HCT116 (cell line): ENCODE data around the gene RMP24.

Experiments
- ATAC-seq: fragments of 200-7000 bp; cut with Tn5 transposase; 2 replicates; pipeline ENCODE4 v1.9.1; 2020; ENCODE audit warnings: mild to moderate bottlenecking, moderate library complexity
- BruUV-seq: library from RNA; stranded (reverse); fragments of 400-500 nt; replicated peaks from 2 replicates; lab custom pipeline; 2021; lab: Mats Ljungman, UMichigan
- CTCF ChIA-PET: fragments of 300-600 bp; sonication (Branson Sonifier 250); formaldehyde crosslinking; loops from one replicate; lab custom pipeline; 2021; ENCODE audit warnings: antibody characterized with exemption; lab: Charles Lee
- POLR2A ChIA-PET: fragments of 300-600, 350-600 bp; sonication (Branson Sonifier 250); formaldehyde crosslinking; loops from one replicate; lab custom pipeline; 2021; ENCODE audit warnings: antibody characterized with exemption; lab: Charles Lee
- RAD21 ChIA-PET, 2 experiments: fragments of 300-600 bp; sonication (Branson Sonifier 250); formaldehyde crosslinking; loops; one replicate each; lab custom pipeline; 2023; ENCODE audit warnings: low total read pairs in 2 of 2; ENCODE audit not compliant: uncharacterized antibody in 2 of 2, unreplicated experiment in 2 of 2, low non-redundant PET in 1 of 2; lab: Charles Lee
- DNase-seq: peaks from one replicate; pipeline ENCODE4 v3.0.0-alpha.2; 2010; ENCODE audit warnings: low read depth, low spot score
- H2AFZ ChIP-seq: fragments of 200-600 bp; shearing (Covaris generic), sonication (generic); 2 replicates; pipeline ENCODE4 v1.6.1; 2017; ENCODE audit warnings: low read depth, mixed run types, mixed read lengths, antibody characterized with exemption, low read length; ENCODE audit not compliant: poor library complexity, severe bottlenecking
- H3K27ac ChIP-seq: 2 replicates; pipeline ENCODE4 v1.5.1; 2012; ENCODE audit warnings: low read depth, low read length
- H3K27me3 ChIP-seq: fragments of 200-600 bp; sonication (generic); 2 replicates; pipeline ENCODE4 v1.6.1; 2016; ENCODE audit warnings: mixed run types, low read length, mixed read lengths; ENCODE audit not compliant: insufficient read depth
- H3K36me3 ChIP-seq, 2 experiments: fragments of 200-500 bp in 1 of 2; fragments of 200-600 bp in 1 of 2; sonication (Bioruptor generic) in 1 of 2; sonication (generic) in 1 of 2; 2 replicates each; pipeline versions ENCODE4 v1.5.1 to v1.6.1; 2014 to 2016; ENCODE audit warnings: low read length in 2 of 2, inconsistent platforms in 1 of 2, mixed read lengths in 1 of 2, mixed run types in 1 of 2; ENCODE audit not compliant: insufficient read depth in 2 of 2, control insufficient read depth in 1 of 2
- H3K4me1 ChIP-seq, 2 experiments: fragments of 200-600 bp in 1 of 2; sonication (generic) in 1 of 2; 2 replicates each; pipeline versions ENCODE4 v1.5.1 to v1.6.1; 2012 to 2017; ENCODE audit warnings: low read length in 2 of 2, inconsistent platforms in 1 of 2, mild to moderate bottlenecking in 1 of 2, mixed read lengths in 1 of 2, mixed run types in 1 of 2, moderate library complexity in 1 of 2; ENCODE audit not compliant: insufficient read depth in 2 of 2, control insufficient read depth in 1 of 2
- H3K4me2 ChIP-seq: fragments of 200-600 bp; sonication (generic); 2 replicates; pipeline ENCODE4 v1.6.1; 2017; ENCODE audit warnings: mixed run types, low read length, mixed read lengths
- H3K4me3 ChIP-seq, 2 experiments: fragments of 200-600 bp in 1 of 2; sonication (generic) in 1 of 2; replicated peaks in 1 of 2; 2 replicates each; pipeline ENCODE4 v1.5.1; 2011 to 2016; ENCODE audit warnings: low read length in 2 of 2, control low read depth in 1 of 2, low read depth in 1 of 2, mild to moderate bottlenecking in 1 of 2, mixed read lengths in 1 of 2, mixed run types in 1 of 2
- H3K79me2 ChIP-seq: fragments of 200-600 bp; sonication (generic); 2 replicates; pipeline ENCODE4 v1.6.1; 2017; ENCODE audit warnings: mild to moderate bottlenecking, mixed run types, low read length, moderate library complexity, mixed read lengths; ENCODE audit not compliant: insufficient read depth
- H3K9ac ChIP-seq: fragments of 200-600 bp; sonication (generic); 2 replicates; pipeline ENCODE4 v1.6.1; 2016; ENCODE audit warnings: low read length, mixed read lengths
- H3K9me2 ChIP-seq: fragments of 200-600 bp; sonication (generic), shearing (Covaris generic); 2 replicates; pipeline ENCODE4 v1.6.1; 2017; ENCODE audit warnings: mixed run types, mild to moderate bottlenecking, moderate library complexity; ENCODE audit not compliant: insufficient read depth
- H3K9me3 ChIP-seq, 2 experiments: fragments of 200-500 bp in 1 of 2; fragments of 200-600 bp in 1 of 2; sonication (Bioruptor generic) in 1 of 2; sonication (generic) in 1 of 2; 2 replicates each; pipeline ENCODE4 v1.6.1; 2014 to 2017; ENCODE audit warnings: low read length in 2 of 2, mixed read lengths in 2 of 2, inconsistent platforms in 1 of 2, low read depth in 1 of 2, mild to moderate bottlenecking in 1 of 2, mixed run types in 1 of 2, moderate library complexity in 1 of 2; ENCODE audit not compliant: control insufficient read depth in 1 of 2, insufficient read depth in 1 of 2
- H4K20me1 ChIP-seq: fragments of 200-600 bp; sonication (generic), shearing (Covaris generic); 2 replicates; pipeline ENCODE4 v1.6.1; 2017; ENCODE audit warnings: mixed run types, mild to moderate bottlenecking, moderate library complexity; ENCODE audit not compliant: insufficient read depth
- EGR1 ChIP-seq: IDR thresholded peaks from 2 replicates; pipeline ENCODE4 v1.6.1; 2012; ENCODE audit warnings: low read depth
- ELF1 ChIP-seq: IDR thresholded peaks from 2 replicates; pipeline ENCODE4 v1.6.1; 2012; ENCODE audit warnings: low read depth, borderline replicate concordance
- EZH2 ChIP-seq: fragments of 200-600 bp; sonication (generic); IDR thresholded peaks from 2 replicates; pipeline ENCODE4 v1.6.1; 2017; ENCODE audit warnings: antibody characterized with exemption, mixed run types
- EZH2phosphoT487 ChIP-seq: fragments of 200-600 bp; IDR thresholded peaks from 2 replicates; pipeline ENCODE4 v1.6.1; 2018; ENCODE audit warnings: antibody characterized with exemption, borderline replicate concordance
- FOSL1 ChIP-seq: IDR thresholded peaks from 2 replicates; pipeline ENCODE4 v1.6.1; 2012; ENCODE audit warnings: low read depth
- RAD21 ChIP-seq: IDR thresholded peaks from 2 replicates; pipeline ENCODE4 v1.6.1; 2012; ENCODE audit warnings: low read depth, mild to moderate bottlenecking
- SIN3A ChIP-seq: IDR thresholded peaks from 2 replicates; pipeline ENCODE4 v1.6.1; 2012; ENCODE audit warnings: low read depth
- SP1 ChIP-seq: IDR thresholded peaks from 2 replicates; pipeline ENCODE4 v1.6.1; 2012; ENCODE audit warnings: low read depth
- SRF ChIP-seq: IDR thresholded peaks from 2 replicates; pipeline ENCODE4 v1.6.1; 2012; ENCODE audit warnings: low read depth
- YY1 ChIP-seq: IDR thresholded peaks from 2 replicates; pipeline ENCODE4 v1.6.1; 2011; ENCODE audit warnings: low read length, low read depth, moderate library complexity, mild to moderate bottlenecking; ENCODE audit not compliant: insufficient replicate concordance; ENCODE audit errors: extremely low read depth
- ZFX ChIP-seq: fragments of 450-650 bp; IDR thresholded peaks from 2 replicates; pipeline ENCODE4 v1.6.1; 2017
- intact Hi-C: fragments of 100-400 bp; cut with micrococcal nuclease; formaldehyde crosslinking; loops from 2 replicates; pipeline ENCODE4 v1.10.0; 2022
- TF ChIP-seq, protein P1 (sequence below): IDR thresholded peaks from 2 replicates; pipeline ENCODE4 v1.6.1; 2012
- TF ChIP-seq, protein P2 (sequence below): IDR thresholded peaks from 2 replicates; pipeline ENCODE4 v1.6.1; 2012; ENCODE audit warnings: low read depth
- TF ChIP-seq, protein P3 (sequence below): IDR thresholded peaks from 2 replicates; pipeline ENCODE4 v1.6.1; 2011; ENCODE audit warnings: mild to moderate bottlenecking, low read length, moderate library complexity; ENCODE audit not compliant: insufficient replicate concordance; ENCODE audit errors: extremely low read depth

Gene RMP24

DNA sequence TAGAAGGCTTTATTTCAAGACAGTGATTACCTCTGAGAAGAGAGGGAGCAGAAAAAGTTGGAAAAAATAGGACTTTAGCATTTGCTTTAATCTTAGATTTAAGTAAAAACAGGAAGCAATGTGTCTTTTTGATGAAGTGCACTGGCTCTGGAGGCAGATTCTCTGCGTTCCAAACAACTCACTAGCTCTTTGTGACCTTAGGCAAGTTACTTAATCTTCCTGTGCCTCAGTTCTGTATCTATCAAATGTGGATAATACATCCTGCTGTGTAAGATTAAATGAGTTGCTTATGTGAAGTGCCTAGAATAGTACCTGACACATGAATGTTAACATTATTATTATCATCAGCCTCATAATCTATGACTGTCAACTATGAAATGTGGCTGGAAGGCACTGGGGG lies 52.5 kb downstream of the RMP24 start (continued):
- no peak for TF ChIP-seq YY1
- TF ChIP-seq, protein P1, sequence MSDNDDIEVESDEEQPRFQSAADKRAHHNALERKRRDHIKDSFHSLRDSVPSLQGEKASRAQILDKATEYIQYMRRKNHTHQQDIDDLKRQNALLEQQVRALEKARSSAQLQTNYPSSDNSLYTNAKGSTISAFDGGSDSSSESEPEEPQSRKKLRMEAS = no peak

DNA sequence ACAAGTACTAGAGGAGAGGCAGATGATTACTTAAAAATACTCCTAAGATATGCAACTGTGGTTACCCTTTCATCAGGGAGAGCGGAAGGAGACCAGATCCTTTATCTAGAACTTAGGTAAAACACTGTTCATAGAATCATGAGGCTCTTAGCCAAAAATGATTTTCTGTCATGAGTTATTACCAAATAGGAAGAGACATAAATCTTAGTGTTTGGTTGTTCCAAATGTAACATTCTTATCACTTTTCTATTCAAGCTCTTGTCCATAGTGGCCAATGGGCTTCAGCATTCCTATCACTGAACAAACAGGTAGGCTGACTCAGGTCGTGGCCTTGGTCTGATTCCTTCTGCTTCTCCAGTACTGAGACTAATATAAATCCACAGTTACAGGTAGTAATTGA lies 56.4 kb downstream of the RMP24 start:
- POLR2A ChIA-PET = no interaction called here
- RAD21 ChIA-PET = no interaction called here
- Histone ChIP-seq H3K9ac (no peak overlapping the region), H3K9me3 (no peaks in the 10 kb centered on the region), H3K36me3 (peaks cover 13 to 25% of the 10 kb centered on the region in 2 experiments), H3K9me2 (no peaks in the 10 kb centered on the region), H3K4me2 (no peak overlapping the region), H2AFZ (no peak overlapping the region), H3K4me3 (no peak overlapping the region), H3K27me3 (no peaks in the 10 kb centered on the region), H4K20me1 (peaks cover 7% of the 10 kb centered on the region; the same call in 1 of the 2 replicates), H3K27ac (no peak overlapping the region), H3K79me2 (peaks cover 31% of the 10 kb centered on the region), H3K4me1 (0 out of 4 replicates have a peak, but pooled peaks cover 0 to 8% of the 10 kb centered on the region in 2 experiments)
- TF ChIP-seq FOSL1 = no peak
- no peak for TF ChIP-seq SRF
- no peak for TF ChIP-seq EZH2phosphoT487
- no peak for TF ChIP-seq SIN3A
- no peak for TF ChIP-seq ZFX
- TF ChIP-seq EGR1 = no peak
- TF ChIP-seq, protein P2, sequence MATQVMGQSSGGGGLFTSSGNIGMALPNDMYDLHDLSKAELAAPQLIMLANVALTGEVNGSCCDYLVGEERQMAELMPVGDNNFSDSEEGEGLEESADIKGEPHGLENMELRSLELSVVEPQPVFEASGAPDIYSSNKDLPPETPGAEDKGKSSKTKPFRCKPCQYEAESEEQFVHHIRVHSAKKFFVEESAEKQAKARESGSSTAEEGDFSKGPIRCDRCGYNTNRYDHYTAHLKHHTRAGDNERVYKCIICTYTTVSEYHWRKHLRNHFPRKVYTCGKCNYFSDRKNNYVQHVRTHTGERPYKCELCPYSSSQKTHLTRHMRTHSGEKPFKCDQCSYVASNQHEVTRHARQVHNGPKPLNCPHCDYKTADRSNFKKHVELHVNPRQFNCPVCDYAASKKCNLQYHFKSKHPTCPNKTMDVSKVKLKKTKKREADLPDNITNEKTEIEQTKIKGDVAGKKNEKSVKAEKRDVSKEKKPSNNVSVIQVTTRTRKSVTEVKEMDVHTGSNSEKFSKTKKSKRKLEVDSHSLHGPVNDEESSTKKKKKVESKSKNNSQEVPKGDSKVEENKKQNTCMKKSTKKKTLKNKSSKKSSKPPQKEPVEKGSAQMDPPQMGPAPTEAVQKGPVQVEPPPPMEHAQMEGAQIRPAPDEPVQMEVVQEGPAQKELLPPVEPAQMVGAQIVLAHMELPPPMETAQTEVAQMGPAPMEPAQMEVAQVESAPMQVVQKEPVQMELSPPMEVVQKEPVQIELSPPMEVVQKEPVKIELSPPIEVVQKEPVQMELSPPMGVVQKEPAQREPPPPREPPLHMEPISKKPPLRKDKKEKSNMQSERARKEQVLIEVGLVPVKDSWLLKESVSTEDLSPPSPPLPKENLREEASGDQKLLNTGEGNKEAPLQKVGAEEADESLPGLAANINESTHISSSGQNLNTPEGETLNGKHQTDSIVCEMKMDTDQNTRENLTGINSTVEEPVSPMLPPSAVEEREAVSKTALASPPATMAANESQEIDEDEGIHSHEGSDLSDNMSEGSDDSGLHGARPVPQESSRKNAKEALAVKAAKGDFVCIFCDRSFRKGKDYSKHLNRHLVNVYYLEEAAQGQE = no peak
- TF ChIP-seq ELF1 = no peak
- TF ChIP-seq, protein P3, sequence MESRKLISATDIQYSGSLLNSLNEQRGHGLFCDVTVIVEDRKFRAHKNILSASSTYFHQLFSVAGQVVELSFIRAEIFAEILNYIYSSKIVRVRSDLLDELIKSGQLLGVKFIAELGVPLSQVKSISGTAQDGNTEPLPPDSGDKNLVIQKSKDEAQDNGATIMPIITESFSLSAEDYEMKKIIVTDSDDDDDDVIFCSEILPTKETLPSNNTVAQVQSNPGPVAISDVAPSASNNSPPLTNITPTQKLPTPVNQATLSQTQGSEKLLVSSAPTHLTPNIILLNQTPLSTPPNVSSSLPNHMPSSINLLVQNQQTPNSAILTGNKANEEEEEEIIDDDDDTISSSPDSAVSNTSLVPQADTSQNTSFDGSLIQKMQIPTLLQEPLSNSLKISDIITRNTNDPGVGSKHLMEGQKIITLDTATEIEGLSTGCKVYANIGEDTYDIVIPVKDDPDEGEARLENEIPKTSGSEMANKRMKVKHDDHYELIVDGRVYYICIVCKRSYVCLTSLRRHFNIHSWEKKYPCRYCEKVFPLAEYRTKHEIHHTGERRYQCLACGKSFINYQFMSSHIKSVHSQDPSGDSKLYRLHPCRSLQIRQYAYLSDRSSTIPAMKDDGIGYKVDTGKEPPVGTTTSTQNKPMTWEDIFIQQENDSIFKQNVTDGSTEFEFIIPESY = no peak
- TF ChIP-seq SP1 = no peak
- no peak for TF ChIP-seq RAD21
- no peak for TF ChIP-seq EZH2
- TF ChIP-seq, protein P1 = no peak
- no peak for TF ChIP-seq YY1
- no TSS peak for BruUV-seq
- DNase-seq (no peak), ATAC-seq (no peak)
- intact Hi-C loops = loop anchor here (10.0 kb wide), 1 partner anchor 726 kb away; no protein-coding TSS in a partner anchor
- CTCF ChIA-PET = no interaction called here
